Loucy (cell line): Measurements from ENCODE around the gene PLXNA4.

Experiments used
- H2AFZ ChIP-seq: fragments of 200-600 bp; sonication (generic); 2 replicates; pipeline ENCODE4 v1.6.0; 2016; ENCODE audit warnings: antibody characterized with exemption, mild to moderate bottlenecking, low read length, moderate library complexity
- H3F3A ChIP-seq: fragments of 200-600 bp; 2 replicates; pipeline ENCODE4 v1.6.0; 2016; ENCODE audit warnings: antibody characterized with exemption, low read depth, mild to moderate bottlenecking
- H3K27me3 ChIP-seq: fragments of 200-600 bp; sonication (generic); 2 replicates; pipeline ENCODE4 v1.6.1; 2014; ENCODE audit warnings: low read length, mild to moderate bottlenecking; ENCODE audit not compliant: insufficient read depth, poor library complexity, severe bottlenecking
- H3K36me3 ChIP-seq: fragments of 200-600 bp; sonication (generic); 2 replicates; pipeline ENCODE4 v1.6.1; 2016; ENCODE audit warnings: low read length; ENCODE audit not compliant: insufficient read depth
- H3K4me1 ChIP-seq: fragments of 200-600 bp; sonication (generic); 2 replicates; pipeline ENCODE4 v1.5.1; 2014; ENCODE audit warnings: low read length, mild to moderate bottlenecking; ENCODE audit not compliant: insufficient read depth, poor library complexity, severe bottlenecking
- H3K4me2 ChIP-seq: fragments of 200-600 bp; sonication (generic); 2 replicates; pipeline ENCODE4 v1.6.0; 2014; ENCODE audit warnings: antibody characterized with exemption, low read length, low read depth, mild to moderate bottlenecking; ENCODE audit not compliant: poor library complexity, severe bottlenecking
- H3K4me3 ChIP-seq: fragments of 200-600 bp; sonication (generic); 2 replicates; pipeline ENCODE4 v1.5.1; 2014; ENCODE audit warnings: low read length, mild to moderate bottlenecking, mixed read lengths; ENCODE audit not compliant: poor library complexity, severe bottlenecking
- H3K79me2 ChIP-seq: fragments of 200-600 bp; sonication (generic); 2 replicates; pipeline ENCODE4 v1.6.1; 2014; ENCODE audit warnings: low read length; ENCODE audit not compliant: insufficient read depth
- H3K9ac ChIP-seq: fragments of 200-600 bp; sonication (generic); 2 replicates; pipeline ENCODE4 v1.6.0; 2014; ENCODE audit warnings: mild to moderate bottlenecking, low read depth, low read length, moderate library complexity; ENCODE audit not compliant: poor library complexity, severe bottlenecking
- H3K9me2 ChIP-seq: fragments of 200-600 bp; sonication (generic); replicated peaks from 2 replicates; pipeline ENCODE4 v1.6.1; 2016; ENCODE audit warnings: low read depth, low read length, mixed read lengths
- H3K9me3 ChIP-seq: fragments of 200-600 bp; sonication (generic); 2 replicates; pipeline ENCODE4 v1.6.1; 2014; ENCODE audit warnings: mild to moderate bottlenecking, antibody characterized with exemption, low read length, low read depth; ENCODE audit not compliant: insufficient read depth
- H4K20me1 ChIP-seq: fragments of 200-600 bp; sonication (generic); 2 replicates; pipeline ENCODE4 v1.6.0; 2014; ENCODE audit warnings: antibody characterized with exemption, low read length, mild to moderate bottlenecking; ENCODE audit not compliant: insufficient read depth, poor library complexity, severe bottlenecking
- CTCF ChIP-seq: fragments of 200-600 bp; sonication (generic); conservative IDR thresholded peaks from 2 replicates; pipeline ENCODE4 v1.5.1; 2014; ENCODE audit warnings: mild to moderate bottlenecking, antibody characterized with exemption, low read length
- EZH2phosphoT487 ChIP-seq: fragments of 200-600 bp; IDR thresholded peaks from 2 replicates; pipeline ENCODE4 v1.6.1; 2018; ENCODE audit warnings: antibody characterized with exemption, mild to moderate bottlenecking, moderate library complexity, borderline replicate concordance

PLXNA4 gene

GRCh38 chr7:132614428-132615318, 38.4 kb upstream of the PLXNA4 start:
- no peaks in the 10 kb centered on the region for H3K9me3 ChIP-seq
- no peaks in the 10 kb centered on the region for H3F3A ChIP-seq
- H3K4me3 ChIP-seq = no peak overlapping the region
- no peaks in the 10 kb centered on the region for H3K9me2 ChIP-seq
- no peaks in the 10 kb centered on the region for H3K27me3 ChIP-seq
- no peak overlapping the region for H3K9ac ChIP-seq
- TF ChIP-seq CTCF (no peak), EZH2phosphoT487 (no peak)
- H4K20me1 ChIP-seq = no peaks in the 10 kb centered on the region
- no peaks in the 10 kb centered on the region for H3K36me3 ChIP-seq
- no peak overlapping the region for H2AFZ ChIP-seq
- H3K4me2 ChIP-seq = no peak overlapping the region
- H3K79me2 ChIP-seq = no peaks in the 10 kb centered on the region
- H3K4me1 ChIP-seq = no peaks in the 10 kb centered on the region

GRCh38 chr7:132613737-132614136, 37.5 kb upstream of the PLXNA4 start:
- no peaks in the 10 kb centered on the region for H3F3A ChIP-seq
- H2AFZ ChIP-seq = no peak overlapping the region
- TF ChIP-seq CTCF (no peak), EZH2phosphoT487 (no peak)
- no peak overlapping the region for H3K4me2 ChIP-seq
- no peak overlapping the region for H3K9ac ChIP-seq
- H3K9me2 ChIP-seq = no peaks in the 10 kb centered on the region
- H4K20me1 ChIP-seq = no peaks in the 10 kb centered on the region
- H3K27me3 ChIP-seq = no peaks in the 10 kb centered on the region
- H3K79me2 ChIP-seq = no peaks in the 10 kb centered on the region
- H3K4me1 ChIP-seq = no peaks in the 10 kb centered on the region
- H3K9me3 ChIP-seq = no peaks in the 10 kb centered on the region
- H3K4me3 ChIP-seq = no peak overlapping the region
- no peaks in the 10 kb centered on the region for H3K36me3 ChIP-seq

DNA sequence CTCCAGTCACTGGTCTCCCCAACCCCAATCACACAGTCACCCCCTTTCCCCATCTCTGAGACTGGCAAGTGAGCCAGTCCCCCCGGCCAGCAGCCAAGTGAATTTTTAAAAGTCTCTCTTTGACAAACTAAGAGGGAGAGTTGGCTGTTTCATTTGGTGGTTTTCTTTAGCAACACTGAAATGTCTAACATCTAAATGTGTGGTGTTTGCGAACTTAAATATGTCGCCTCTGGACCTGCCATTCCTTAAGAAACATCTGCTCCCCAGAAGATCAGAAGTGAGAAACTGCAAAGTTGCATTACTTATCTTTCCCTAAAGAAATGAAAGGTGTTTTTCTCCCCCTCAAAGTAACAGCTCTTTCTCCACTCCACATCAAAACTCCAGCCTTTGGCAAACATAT, 34.7 kb upstream of the PLXNA4 start:
- Histone ChIP-seq H3K4me1 (no peaks in the 10 kb centered on the region), H3K4me2 (no peak overlapping the region), H3K79me2 (no peaks in the 10 kb centered on the region), H3K36me3 (no peaks in the 10 kb centered on the region), H2AFZ (no peak overlapping the region), H3K4me3 (no peak overlapping the region), H3K9ac (no peak overlapping the region), H3F3A (no peaks in the 10 kb centered on the region), H3K9me3 (no peaks in the 10 kb centered on the region), H3K9me2 (no peaks in the 10 kb centered on the region), H4K20me1 (no peaks in the 10 kb centered on the region), H3K27me3 (no peaks in the 10 kb centered on the region)
- TF ChIP-seq EZH2phosphoT487 = no peak
- no peak for TF ChIP-seq CTCF
